HG03045 (cell line): ENCODE data around the gene LARP1B.
"Not testable (repeated sequence)": the region's sequence is repeated elsewhere in the genome, so short reads cannot be mapped to it uniquely, and the experiment has no call there.

Experiments
- ATAC-seq: cut with Tn5 transposase; IDR thresholded peaks from one replicate; pipeline ENCODE4 v1.9.1; 2021; ENCODE audit warnings: mild to moderate bottlenecking, moderate library complexity; ENCODE audit not compliant: unreplicated experiment

LARP1B gene

GRCh38 chr4:128220286-128221235 is 159.4 kb downstream of the LARP1B start:
- no peak for ATAC-seq

- ATAC-seq, result no peak
These were observed 160.5 kb downstream of the LARP1B start for GRCh38 chr4:128221586-128221985.

- no peak for ATAC-seq
These were observed 164.0 kb downstream of the LARP1B start for GRCh38 chr4:128225148-128225547.

- ATAC-seq, result no peak
These were observed 167.0 kb downstream of the LARP1B start for GRCh38 chr4:128227991-128228571.

- ATAC-seq, result no peak
These were observed 168.0 kb downstream of the LARP1B start for GRCh38 chr4:128228845-128229795.

GRCh38 chr4:128232719-128233118 is 171.6 kb downstream of the LARP1B start:
- ATAC-seq, result no peak

GRCh38 chr4:128234836-128235235 is 173.7 kb downstream of the LARP1B start:
- ATAC-seq, result no peak

- no peak for ATAC-seq
These were observed 179.9 kb downstream of the LARP1B start for GRCh38 chr4:128241019-128241418.

- no peak for ATAC-seq
These were observed 180.4 kb downstream of the LARP1B start for GRCh38 chr4:128241425-128241913.

GRCh38 chr4:128241981-128242380 is 180.9 kb downstream of the LARP1B start:
- no peak for ATAC-seq

GRCh38 chr4:128242601-128243000 is 181.5 kb downstream of the LARP1B start:
- ATAC-seq, result no peak

GRCh38 chr4:128244379-128244778 is 183.3 kb downstream of the LARP1B start:
- ATAC-seq, result no peak

GRCh38 chr4:128245391-128245790 is 184.3 kb downstream of the LARP1B start:
- not testable (repeated sequence) for ATAC-seq

GRCh38 chr4:128247906-128248305 is 186.8 kb downstream of the LARP1B start:
- ATAC-seq, result no peak

GRCh38 chr4:128249787-128250668 is 188.9 kb downstream of the LARP1B start:
- ATAC-seq, result no peak

GRCh38 chr4:128255906-128256305 is 194.8 kb downstream of the LARP1B start:
- no peak for ATAC-seq

GRCh38 chr4:128256539-128256938 is 195.4 kb downstream of the LARP1B start:
- ATAC-seq, result no peak

- ATAC-seq, result not testable (repeated sequence)
These were observed 197.1 kb downstream of the LARP1B start for GRCh38 chr4:128258166-128258565.

- ATAC-seq, result not testable (repeated sequence)
These were observed 198.8 kb downstream of the LARP1B start for GRCh38 chr4:128259889-128260288.
